ENCODE results near the gene UBR1. TPM values are rescaled to one million over a fixed set of nuclear protein-coding genes. Genes with fewer than 3 reads are reported as not detected.
"Not testable (repeated sequence)": the region's sequence is repeated elsewhere in the genome, so short reads cannot be mapped to it uniquely, and the experiment has no call there.

Gene UBR1
- total RNA-seq, 4 donors from 2014 or later = 20.2 to 31.3 (median 22.5) TPM

DNA sequence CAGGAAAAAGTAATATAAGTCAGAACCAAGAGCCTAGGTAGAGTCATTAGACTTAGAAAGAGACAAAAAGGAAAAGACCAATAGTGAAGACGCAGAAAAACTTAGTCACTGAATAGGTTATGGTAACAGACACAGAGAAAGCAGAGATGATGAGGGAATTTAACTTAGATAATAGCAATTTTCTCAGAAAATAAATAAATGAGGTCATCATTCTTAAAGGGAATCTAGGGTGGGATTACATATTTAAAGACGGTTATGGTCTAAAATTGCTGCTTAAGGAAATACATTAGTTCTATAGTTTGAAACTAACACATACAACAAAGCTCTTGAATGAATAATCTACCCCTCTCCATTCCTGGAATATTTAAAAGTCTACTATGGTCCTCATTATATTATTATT lies 59.4 kb downstream of the UBR1 start:
- Histone ChIP-seq H3K9me3 (no peaks in the 10 kb centered on the region), H3K27me3 (no peaks in the 10 kb centered on the region), H3K4me3 (no peak overlapping the region), H3K4me1 (no peaks in the 10 kb centered on the region), H3K27ac (no peak overlapping the region), H3K36me3 (peaks cover 0 to 75% of the 10 kb centered on the region in 2 donors)
- no peak for ATAC-seq
- in situ Hi-C loops (cut with MboI; ENCODE audit: low sequenced_read_pairs in 4 of 4) (no loop called here), intact Hi-C loops (cut with DNase I; ENCODE audit: low total_unique reads) (no loop called here)
- no peak for DNase-seq
- TF ChIP-seq CTCF (IDR thresholded peaks at IDR 0.05 in 4 of 5, conservative IDR thresholded peaks at IDR 0.05 in 1 of 5) (no peak), POLR2A (IDR thresholded peaks at IDR 0.05) (no peak)

- in situ Hi-C loops (cut with MboI; ENCODE audit: low sequenced_read_pairs in 4 of 4) = no loop called here
- Histone ChIP-seq H3K9me3 (no peaks in the 10 kb centered on the region), H3K36me3 (peaks cover 0 to 63% of the 10 kb centered on the region in 2 donors), H3K27ac (no peak overlapping the region), H3K27me3 (no peaks in the 10 kb centered on the region), H3K4me3 (no peak overlapping the region), H3K4me1 (no peaks in the 10 kb centered on the region)
- DNase-seq (no peak), ATAC-seq (no peak)
- intact Hi-C loops (cut with DNase I; ENCODE audit: low total_unique reads) = no loop called here
- TF ChIP-seq CTCF (IDR thresholded peaks at IDR 0.05 in 4 of 5, conservative IDR thresholded peaks at IDR 0.05 in 1 of 5) (no peak), POLR2A (IDR thresholded peaks at IDR 0.05) (no peak)
These were observed 63.0 kb downstream of the UBR1 start for GRCh38 chr15:43042885-43043284.

- DNase-seq; ATAC-seq; H3K4me1 ChIP-seq; H3K9me3 ChIP-seq; H3K27ac ChIP-seq; in situ Hi-C loops (cut with MboI; ENCODE audit: low sequenced_read_pairs in 4 of 4); intact Hi-C loops (cut with DNase I; ENCODE audit: low total_unique reads); H3K27me3 ChIP-seq; H3K4me3 ChIP-seq: not testable (repeated sequence)
- H3K36me3 ChIP-seq = peaks cover 0 to 50% of the 10 kb centered on the region in 2 donors
These were observed 64.8 kb downstream of the UBR1 start for GRCh38 chr15:43041085-43041484.

DNA sequence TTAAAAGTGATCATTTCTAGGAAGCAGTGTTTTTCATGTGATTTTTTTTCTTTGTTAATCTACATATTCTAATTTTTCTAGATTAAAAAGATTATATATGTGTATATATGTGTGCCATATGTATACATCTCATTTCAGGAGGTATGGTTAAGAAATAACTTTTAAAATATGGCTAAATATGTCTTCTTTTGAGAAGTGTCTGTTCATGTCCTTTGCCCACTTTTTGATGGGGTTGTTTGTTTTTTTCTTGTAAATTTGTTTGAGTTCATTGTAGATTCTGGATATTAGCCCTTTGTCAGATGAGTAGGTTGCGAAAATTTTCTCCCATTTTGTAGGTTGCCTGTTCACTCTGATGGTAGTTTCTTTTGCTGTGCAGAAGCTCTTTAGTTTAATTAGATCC lies 70.6 kb downstream of the UBR1 start:
- peaks cover 0 to 44% of the 10 kb centered on the region in 2 donors for H3K36me3 ChIP-seq
- H3K9me3 ChIP-seq; ATAC-seq; DNase-seq; H3K27ac ChIP-seq; H3K4me3 ChIP-seq; in situ Hi-C loops (cut with MboI; ENCODE audit: low sequenced_read_pairs in 4 of 4); H3K27me3 ChIP-seq; intact Hi-C loops (cut with DNase I; ENCODE audit: low total_unique reads); H3K4me1 ChIP-seq: not testable (repeated sequence)

DNA sequence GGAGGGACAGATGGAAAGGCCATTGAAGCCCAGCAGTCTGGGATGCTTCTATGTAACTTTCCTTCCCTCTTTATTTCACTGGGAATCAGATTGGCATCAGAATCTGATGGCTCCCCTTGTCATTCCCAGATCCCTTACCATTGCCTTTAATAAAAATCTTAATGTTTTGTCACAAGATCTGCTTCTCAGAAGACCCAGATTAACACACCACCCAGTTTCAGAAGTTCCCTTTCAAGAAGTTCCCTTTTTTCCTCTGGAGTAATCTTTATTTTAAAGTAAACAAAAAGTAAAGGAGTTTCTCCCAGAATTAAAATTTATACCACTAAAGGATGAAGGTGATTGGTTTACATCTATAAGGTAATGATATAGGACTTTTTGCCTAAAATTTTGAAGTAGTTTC lies 76.4 kb downstream of the UBR1 start:
- ATAC-seq = no peak
- H3K27ac ChIP-seq = no peak overlapping the region
- no peak for DNase-seq
- no peak overlapping the region for H3K4me3 ChIP-seq
- in situ Hi-C loops (cut with MboI; ENCODE audit: low sequenced_read_pairs in 4 of 4) = no loop called here
- H3K4me1 ChIP-seq = no peaks in the 10 kb centered on the region
- H3K36me3 ChIP-seq = peaks cover 0 to 82% of the 10 kb centered on the region in 2 donors
- H3K27me3 ChIP-seq = no peaks in the 10 kb centered on the region
- TF ChIP-seq POLR2A (IDR thresholded peaks at IDR 0.05) (no peak), CTCF (IDR thresholded peaks at IDR 0.05 in 4 of 5, conservative IDR thresholded peaks at IDR 0.05 in 1 of 5) (no peak)
- intact Hi-C loops (cut with DNase I; ENCODE audit: low total_unique reads) = loop anchor here (5.0 kb wide), 1 partner anchor 43 kb away; no protein-coding TSS in a partner anchor
- H3K9me3 ChIP-seq = no peaks in the 10 kb centered on the region

GRCh38 chr15:43025150-43025549 lies 80.7 kb downstream of the UBR1 start:
- H3K27me3 ChIP-seq = no peaks in the 10 kb centered on the region
- DNase-seq (no peak), ATAC-seq (no peak)
- H3K4me3 ChIP-seq = no peak overlapping the region
- no peak for TF ChIP-seq POLR2A (IDR thresholded peaks at IDR 0.05)
- TF ChIP-seq CTCF (IDR thresholded peaks at IDR 0.05 in 4 of 5, conservative IDR thresholded peaks at IDR 0.05 in 1 of 5) = no peak
- peaks cover 2 to 85% of the 10 kb centered on the region in 2 donors for H3K36me3 ChIP-seq
- intact Hi-C loops (cut with DNase I; ENCODE audit: low total_unique reads) = loop anchor here (5.0 kb wide), 1 partner anchor 47 kb away; no protein-coding TSS in a partner anchor
- H3K4me1 ChIP-seq = no peaks in the 10 kb centered on the region
- no peaks in the 10 kb centered on the region for H3K9me3 ChIP-seq
- in situ Hi-C loops (cut with MboI; ENCODE audit: low sequenced_read_pairs in 4 of 4) = no loop called here
- H3K27ac ChIP-seq = no peak overlapping the region

GRCh38 chr15:43014671-43015070 lies 91.2 kb downstream of the UBR1 start:
- H3K4me1 ChIP-seq; H3K9me3 ChIP-seq; ATAC-seq; in situ Hi-C loops (cut with MboI; ENCODE audit: low sequenced_read_pairs in 4 of 4); H3K27ac ChIP-seq; H3K4me3 ChIP-seq; H3K27me3 ChIP-seq; intact Hi-C loops (cut with DNase I; ENCODE audit: low total_unique reads); DNase-seq: not testable (repeated sequence)
- peaks cover 0 to 34% of the 10 kb centered on the region in 2 donors for H3K36me3 ChIP-seq

All from gastrocnemius medialis (tissue), 4 donors.